ENCODE results near the gene TENT5C. TPM values are rescaled to one million over a fixed set of nuclear protein-coding genes. Genes with fewer than 3 reads are reported as not detected.

TENT5C gene
- total and polyA plus RNA-seq, 9 of the 15 experiments (the other 6 are each of a cell fraction or from before 2014, with no cell fraction given), result 1.8 to 7.7 (median 4.0) TPM

DNA sequence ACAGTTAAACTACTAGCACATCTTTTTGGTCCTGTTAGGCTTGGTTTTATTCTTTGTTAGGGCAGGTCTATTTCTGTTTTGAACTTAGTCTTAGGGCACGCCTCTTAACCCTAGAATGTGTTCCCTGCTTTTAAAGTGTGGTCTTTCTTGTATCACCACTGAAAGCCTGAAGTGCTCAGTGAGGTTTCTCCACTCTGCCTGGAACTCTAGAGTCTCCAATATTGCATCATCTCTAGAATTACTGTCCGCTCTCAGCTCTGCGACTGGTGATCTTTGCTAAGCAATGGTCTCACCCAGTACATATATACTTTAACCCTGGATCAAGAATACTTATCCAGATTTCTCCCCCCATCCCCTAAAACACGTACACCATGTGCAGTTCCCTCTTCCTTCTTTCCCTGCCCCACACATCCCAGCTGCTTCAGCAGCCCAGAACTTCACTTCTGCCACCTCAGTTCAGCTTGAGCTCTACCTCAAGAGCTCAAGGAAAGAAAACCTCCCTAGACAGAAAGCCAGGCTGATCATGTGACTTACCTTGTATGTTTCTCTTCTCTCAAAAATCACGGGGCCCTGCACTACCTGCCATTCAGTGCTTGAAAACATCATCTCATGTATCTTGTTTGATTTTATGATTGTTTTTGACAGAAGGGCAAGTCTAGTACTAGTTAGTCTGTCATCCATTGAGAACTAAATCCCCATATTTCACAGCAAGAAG lies 59.9 kb downstream of the TENT5C start (continued):
- TF ChIP-seq FOXM1 (IDR thresholded peaks at IDR 0.05; ENCODE audit: low read depth), result no peak
- TF ChIP-seq FOXM1 (CRISPR knock-in tag; IDR thresholded peaks at IDR 0.05; ENCODE audit: low read depth), result no peak
- TF ChIP-seq, protein P1, sequence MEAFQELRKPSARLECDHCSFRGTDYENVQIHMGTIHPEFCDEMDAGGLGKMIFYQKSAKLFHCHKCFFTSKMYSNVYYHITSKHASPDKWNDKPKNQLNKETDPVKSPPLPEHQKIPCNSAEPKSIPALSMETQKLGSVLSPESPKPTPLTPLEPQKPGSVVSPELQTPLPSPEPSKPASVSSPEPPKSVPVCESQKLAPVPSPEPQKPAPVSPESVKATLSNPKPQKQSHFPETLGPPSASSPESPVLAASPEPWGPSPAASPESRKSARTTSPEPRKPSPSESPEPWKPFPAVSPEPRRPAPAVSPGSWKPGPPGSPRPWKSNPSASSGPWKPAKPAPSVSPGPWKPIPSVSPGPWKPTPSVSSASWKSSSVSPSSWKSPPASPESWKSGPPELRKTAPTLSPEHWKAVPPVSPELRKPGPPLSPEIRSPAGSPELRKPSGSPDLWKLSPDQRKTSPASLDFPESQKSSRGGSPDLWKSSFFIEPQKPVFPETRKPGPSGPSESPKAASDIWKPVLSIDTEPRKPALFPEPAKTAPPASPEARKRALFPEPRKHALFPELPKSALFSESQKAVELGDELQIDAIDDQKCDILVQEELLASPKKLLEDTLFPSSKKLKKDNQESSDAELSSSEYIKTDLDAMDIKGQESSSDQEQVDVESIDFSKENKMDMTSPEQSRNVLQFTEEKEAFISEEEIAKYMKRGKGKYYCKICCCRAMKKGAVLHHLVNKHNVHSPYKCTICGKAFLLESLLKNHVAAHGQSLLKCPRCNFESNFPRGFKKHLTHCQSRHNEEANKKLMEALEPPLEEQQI (IDR thresholded peaks at IDR 0.05), result no peak
- TF ChIP-seq ZSCAN32 (CRISPR knock-in tag; IDR thresholded peaks at IDR 0.05), result peak; percentile 90
- 0 out of 2 replicates have a peak, but pooled peaks have one; percentile 62 for TF ChIP-seq ZNF668 (CRISPR knock-in tag; IDR thresholded peaks at IDR 0.05)
- no peak for TF ChIP-seq ZNF23 (CRISPR knock-in tag; IDR thresholded peaks at IDR 0.05)
- no peak for TF ChIP-seq IRF2 (CRISPR knock-in tag; IDR thresholded peaks at IDR 0.05)
- TF ChIP-seq HMG20A (CRISPR knock-in tag; conservative IDR thresholded peaks at IDR 0.05), result no peak
- TF ChIP-seq SLC30A9 (CRISPR knock-in tag; IDR thresholded peaks at IDR 0.05), result no peak
- TF ChIP-seq FOXK2 (conservative IDR thresholded peaks at IDR 0.05 in 1 of 2, IDR thresholded peaks at IDR 0.05 in 1 of 2; ENCODE audit: low read depth in 2 of 2), result no peak
- TF ChIP-seq ILF3 (IDR thresholded peaks at IDR 0.05; ENCODE audit: borderline replicate concordance), result no peak
- TF ChIP-seq TCF3 (CRISPR knock-in tag; IDR thresholded peaks at IDR 0.05), result no peak
- TF ChIP-seq, protein P2, sequence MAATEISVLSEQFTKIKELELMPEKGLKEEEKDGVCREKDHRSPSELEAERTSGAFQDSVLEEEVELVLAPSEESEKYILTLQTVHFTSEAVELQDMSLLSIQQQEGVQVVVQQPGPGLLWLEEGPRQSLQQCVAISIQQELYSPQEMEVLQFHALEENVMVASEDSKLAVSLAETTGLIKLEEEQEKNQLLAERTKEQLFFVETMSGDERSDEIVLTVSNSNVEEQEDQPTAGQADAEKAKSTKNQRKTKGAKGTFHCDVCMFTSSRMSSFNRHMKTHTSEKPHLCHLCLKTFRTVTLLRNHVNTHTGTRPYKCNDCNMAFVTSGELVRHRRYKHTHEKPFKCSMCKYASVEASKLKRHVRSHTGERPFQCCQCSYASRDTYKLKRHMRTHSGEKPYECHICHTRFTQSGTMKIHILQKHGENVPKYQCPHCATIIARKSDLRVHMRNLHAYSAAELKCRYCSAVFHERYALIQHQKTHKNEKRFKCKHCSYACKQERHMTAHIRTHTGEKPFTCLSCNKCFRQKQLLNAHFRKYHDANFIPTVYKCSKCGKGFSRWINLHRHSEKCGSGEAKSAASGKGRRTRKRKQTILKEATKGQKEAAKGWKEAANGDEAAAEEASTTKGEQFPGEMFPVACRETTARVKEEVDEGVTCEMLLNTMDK (IDR thresholded peaks at IDR 0.05; ENCODE audit: borderline replicate concordance, insufficient read depth, low read depth, low read length, poor library complexity, severe bottlenecking), result no peak
- TF ChIP-seq, protein P3, sequence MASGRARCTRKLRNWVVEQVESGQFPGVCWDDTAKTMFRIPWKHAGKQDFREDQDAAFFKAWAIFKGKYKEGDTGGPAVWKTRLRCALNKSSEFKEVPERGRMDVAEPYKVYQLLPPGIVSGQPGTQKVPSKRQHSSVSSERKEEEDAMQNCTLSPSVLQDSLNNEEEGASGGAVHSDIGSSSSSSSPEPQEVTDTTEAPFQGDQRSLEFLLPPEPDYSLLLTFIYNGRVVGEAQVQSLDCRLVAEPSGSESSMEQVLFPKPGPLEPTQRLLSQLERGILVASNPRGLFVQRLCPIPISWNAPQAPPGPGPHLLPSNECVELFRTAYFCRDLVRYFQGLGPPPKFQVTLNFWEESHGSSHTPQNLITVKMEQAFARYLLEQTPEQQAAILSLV (tag; IDR thresholded peaks at IDR 0.05), result peak; percentile 89
- TF ChIP-seq TBL1XR1 (IDR thresholded peaks at IDR 0.05; ENCODE audit: low read length in 2 of 2), result no peak
- TF ChIP-seq JUND (IDR thresholded peaks at IDR 0.05; ENCODE audit: borderline replicate concordance, low read depth, low read length), result peak; percentile 74
- no peak; the same call in 2 of the 3 replicates for TF ChIP-seq JUND (tag; IDR thresholded peaks at IDR 0.05; ENCODE audit: borderline replicate concordance, low read depth, low read length)
- peak; percentile 52; the same call in 1 of the 2 replicates for TF ChIP-seq RAD51 (IDR thresholded peaks at IDR 0.05; ENCODE audit: borderline replicate concordance, low read depth)
- TF ChIP-seq, protein P4, sequence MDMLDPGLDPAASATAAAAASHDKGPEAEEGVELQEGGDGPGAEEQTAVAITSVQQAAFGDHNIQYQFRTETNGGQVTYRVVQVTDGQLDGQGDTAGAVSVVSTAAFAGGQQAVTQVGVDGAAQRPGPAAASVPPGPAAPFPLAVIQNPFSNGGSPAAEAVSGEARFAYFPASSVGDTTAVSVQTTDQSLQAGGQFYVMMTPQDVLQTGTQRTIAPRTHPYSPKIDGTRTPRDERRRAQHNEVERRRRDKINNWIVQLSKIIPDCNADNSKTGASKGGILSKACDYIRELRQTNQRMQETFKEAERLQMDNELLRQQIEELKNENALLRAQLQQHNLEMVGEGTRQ (CRISPR knock-in tag; IDR thresholded peaks at IDR 0.05), result 0 out of 2 replicates have a peak, but pooled peaks have one; percentile 7
- peak; percentile 80; the same call in 1 of the 2 replicates for TF ChIP-seq TOE1 (IDR thresholded peaks at IDR 0.05; ENCODE audit: borderline replicate concordance)
- no peak for TF ChIP-seq TOE1 (CRISPR knock-in tag; IDR thresholded peaks at IDR 0.05; ENCODE audit: borderline replicate concordance, low read depth)
- no peak for TF ChIP-seq ESRRA (IDR thresholded peaks at IDR 0.05; ENCODE audit: borderline replicate concordance, low read depth)

All from K562 (cell line).